ENCODE results near the gene PMM2.
"Not testable (repeated sequence)": the region's sequence is repeated elsewhere in the genome, so short reads cannot be mapped to it uniquely, and the experiment has no call there.

Gene PMM2

GRCh38 chr16:8867932-8868415 is 70.3 kb downstream of the PMM2 start:
- Histone ChIP-seq H3K9me3 (ENCODE audit: low read depth, low read length) (no peaks in the 10 kb centered on the region), H3K27ac (peak overlapping the region; percentile 97), H3K9ac (ENCODE audit: insufficient read length) (peak overlapping the region; percentile 96), H3K4me3 (peak overlapping the region; percentile 99), H3K36me3 (ENCODE audit: insufficient read depth, low read length) (peaks cover 39% of the 10 kb centered on the region)
- DNase-seq (ENCODE audit: low read depth, low spot score) = no peak
- no peak for TF ChIP-seq FOXP2 (optimal IDR thresholded peaks at IDR 0.05; ENCODE audit: control extremely low read depth, extremely low read length, insufficient read depth)
- no peak for TF ChIP-seq EZH2 (IDR thresholded peaks at IDR 0.05)
- no peak for TF ChIP-seq POLR2AphosphoS5 (IDR thresholded peaks at IDR 0.05; ENCODE audit: borderline replicate concordance, low read depth, low read length)

- Histone ChIP-seq H3K4me3 (peak within 1 kb of the TSS; percentile 99), H3K27ac (peak within 1 kb of the TSS; percentile 97), H3K36me3 (ENCODE audit: insufficient read depth, low read length) (peaks cover 33% of the 10 kb centered on the region), H3K9ac (ENCODE audit: insufficient read length) (peak within 1 kb of the TSS; percentile 96), H3K9me3 (ENCODE audit: low read depth, low read length) (no peaks in the 10 kb centered on the region)
- TF ChIP-seq FOXP2 (optimal IDR thresholded peaks at IDR 0.05; ENCODE audit: control extremely low read depth, extremely low read length, insufficient read depth) = peak; percentile 71
- TF ChIP-seq POLR2AphosphoS5 (IDR thresholded peaks at IDR 0.05; ENCODE audit: borderline replicate concordance, low read depth, low read length) = peak; percentile 83
- TF ChIP-seq EZH2 (IDR thresholded peaks at IDR 0.05) = no peak
- peak; percentile 68 for DNase-seq (ENCODE audit: low read depth, low spot score)
Measured at GRCh38 chr16:8868416-8869211, 71.0 kb downstream of the PMM2 start, which contains the start of gene CARHSP1. TSS of gene CARHSP1 (minus strand) at chr16:8869006. CDS start at chr16:8859328, 9,678 bp downstream.

GRCh38 chr16:8869212-8869987 is 71.8 kb downstream of the PMM2 start:
- Histone ChIP-seq H3K4me3 (peak overlapping the region; percentile 99), H3K36me3 (ENCODE audit: insufficient read depth, low read length) (peaks cover 26% of the 10 kb centered on the region), H3K9ac (ENCODE audit: insufficient read length) (peak overlapping the region; percentile 76), H3K9me3 (ENCODE audit: low read depth, low read length) (no peaks in the 10 kb centered on the region), H3K27ac (peak overlapping the region; percentile 91)
- DNase-seq (ENCODE audit: low read depth, low spot score) = no peak
- TF ChIP-seq FOXP2 (optimal IDR thresholded peaks at IDR 0.05; ENCODE audit: control extremely low read depth, extremely low read length, insufficient read depth) = no peak
- TF ChIP-seq POLR2AphosphoS5 (IDR thresholded peaks at IDR 0.05; ENCODE audit: borderline replicate concordance, low read depth, low read length) = peak; percentile 67; the same call in 1 of the 2 replicates

GRCh38 chr16:8869988-8870241 is 72.3 kb downstream of the PMM2 start:
- H3K4me3 ChIP-seq; H3K9ac ChIP-seq (ENCODE audit: insufficient read length); DNase-seq (ENCODE audit: low read depth, low spot score); H3K9me3 ChIP-seq (ENCODE audit: low read depth, low read length); H3K27ac ChIP-seq: not testable (repeated sequence)
- peaks cover 23% of the 10 kb centered on the region for H3K36me3 ChIP-seq (ENCODE audit: insufficient read depth, low read length)

GRCh38 chr16:8872071-8872470 is 74.4 kb downstream of the PMM2 start:
- H3K36me3 ChIP-seq (ENCODE audit: insufficient read depth, low read length) = peaks cover 9% of the 10 kb centered on the region
- no peak for TF ChIP-seq EZH2 (IDR thresholded peaks at IDR 0.05)
- TF ChIP-seq FOXP2 (optimal IDR thresholded peaks at IDR 0.05; ENCODE audit: control extremely low read depth, extremely low read length, insufficient read depth) = no peak
- TF ChIP-seq POLR2AphosphoS5 (IDR thresholded peaks at IDR 0.05; ENCODE audit: borderline replicate concordance, low read depth, low read length) = no peak
- no peaks in the 10 kb centered on the region for H3K9me3 ChIP-seq (ENCODE audit: low read depth, low read length)
- no peak overlapping the region for H3K9ac ChIP-seq (ENCODE audit: insufficient read length)
- no peak overlapping the region for H3K4me3 ChIP-seq
- no peak overlapping the region for H3K27ac ChIP-seq
- no peak for DNase-seq (ENCODE audit: low read depth, low spot score)

DNA sequence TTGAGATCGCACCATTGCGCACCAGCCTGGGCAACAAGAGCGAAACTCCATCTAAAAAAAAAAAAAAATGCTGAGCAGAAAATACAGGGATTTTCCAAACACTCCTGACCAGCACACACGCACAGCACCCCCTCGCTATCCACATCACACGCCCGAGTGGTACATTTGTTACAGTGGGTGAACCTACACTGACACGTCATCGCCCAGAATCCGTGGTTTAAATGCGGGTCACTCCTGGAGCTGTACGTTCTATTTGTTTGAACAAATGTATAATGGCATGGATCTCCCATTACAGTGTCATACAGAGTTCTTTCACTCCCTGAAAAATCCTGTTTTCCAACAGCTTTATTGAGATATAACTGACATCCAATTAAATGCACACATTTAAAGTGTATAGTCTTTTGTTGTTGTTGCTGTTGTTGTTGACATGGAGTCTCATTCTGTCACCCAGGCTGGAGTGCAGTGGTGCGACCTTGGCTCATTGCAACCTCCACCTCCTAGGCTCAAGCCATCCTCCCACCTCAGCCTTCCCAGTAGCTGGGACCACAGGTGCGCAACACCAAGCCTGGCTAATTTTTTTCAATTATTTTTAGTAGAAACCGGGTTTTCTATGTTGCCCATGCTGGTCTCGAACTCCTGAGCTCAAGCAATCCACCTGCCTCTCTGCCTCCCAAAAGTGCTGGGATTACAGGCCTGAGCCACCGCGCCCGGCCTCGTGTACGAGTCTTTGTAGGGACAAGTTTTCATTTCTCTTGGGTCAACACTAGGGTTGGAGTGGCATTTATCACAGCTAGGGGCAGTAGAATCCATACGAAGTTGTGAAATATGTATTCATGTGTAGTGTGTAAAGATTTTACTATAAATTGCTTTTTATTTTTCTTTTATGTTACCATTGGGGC is 75.6 kb downstream of the PMM2 start:
- no peak for DNase-seq (ENCODE audit: low read depth, low spot score)
- H3K9me3 ChIP-seq (ENCODE audit: low read depth, low read length) = no peaks in the 10 kb centered on the region
- H3K36me3 ChIP-seq (ENCODE audit: insufficient read depth, low read length) = no peaks in the 10 kb centered on the region

GRCh38 chr16:8873866-8874195 is 76.2 kb downstream of the PMM2 start:
- H3K9ac ChIP-seq (ENCODE audit: insufficient read length); H3K4me3 ChIP-seq; H3K9me3 ChIP-seq (ENCODE audit: low read depth, low read length); H3K36me3 ChIP-seq (ENCODE audit: insufficient read depth, low read length); DNase-seq (ENCODE audit: low read depth, low spot score): not testable (repeated sequence)
- H3K27ac ChIP-seq = 0 out of 2 replicates have a peak overlapping the region, but pooled peaks have one; percentile 42

More for the DNA sequence above, 75.6 kb downstream of the PMM2 start:
- H3K4me3 ChIP-seq = no peak overlapping the region
- no peak for TF ChIP-seq EZH2 (IDR thresholded peaks at IDR 0.05)
- no peak for TF ChIP-seq FOXP2 (optimal IDR thresholded peaks at IDR 0.05; ENCODE audit: control extremely low read depth, extremely low read length, insufficient read depth)
- no peak for TF ChIP-seq POLR2AphosphoS5 (IDR thresholded peaks at IDR 0.05; ENCODE audit: borderline replicate concordance, low read depth, low read length)
- H3K9ac ChIP-seq (ENCODE audit: insufficient read length) = no peak overlapping the region
- H3K27ac ChIP-seq = peak overlapping the region; percentile 42; the same call in 1 of the 2 replicates

DNA sequence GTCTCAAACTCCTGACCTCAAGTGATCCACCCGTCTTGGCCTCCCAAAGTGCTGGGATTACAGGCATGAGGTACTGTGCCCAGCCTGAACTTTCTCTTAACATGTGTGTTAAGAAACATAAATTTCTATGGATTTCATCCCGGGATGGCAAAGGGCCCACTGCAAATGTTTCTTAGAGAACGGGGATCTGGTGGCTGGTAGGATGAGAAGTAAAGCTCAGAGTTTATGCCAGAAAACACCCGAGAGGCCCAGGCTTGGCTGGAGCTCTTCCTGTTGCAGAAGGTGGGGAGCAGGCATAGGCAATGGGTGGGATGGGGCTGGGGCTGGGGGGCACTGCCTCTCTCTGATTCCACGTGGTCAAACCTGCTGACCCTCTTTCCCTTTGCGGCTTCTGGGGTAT is 76.7 kb downstream of the PMM2 start:
- Histone ChIP-seq H3K27ac (peak overlapping the region; percentile 9; the same call in 1 of the 2 replicates), H3K4me3 (no peak overlapping the region), H3K36me3 (ENCODE audit: insufficient read depth, low read length) (no peaks in the 10 kb centered on the region), H3K9ac (ENCODE audit: insufficient read length) (no peak overlapping the region), H3K9me3 (ENCODE audit: low read depth, low read length) (no peaks in the 10 kb centered on the region)
- TF ChIP-seq FOXP2 (optimal IDR thresholded peaks at IDR 0.05; ENCODE audit: control extremely low read depth, extremely low read length, insufficient read depth) (no peak), POLR2AphosphoS5 (IDR thresholded peaks at IDR 0.05; ENCODE audit: borderline replicate concordance, low read depth, low read length) (no peak), EZH2 (IDR thresholded peaks at IDR 0.05) (no peak)
- DNase-seq (ENCODE audit: low read depth, low spot score) = no peak

DNA sequence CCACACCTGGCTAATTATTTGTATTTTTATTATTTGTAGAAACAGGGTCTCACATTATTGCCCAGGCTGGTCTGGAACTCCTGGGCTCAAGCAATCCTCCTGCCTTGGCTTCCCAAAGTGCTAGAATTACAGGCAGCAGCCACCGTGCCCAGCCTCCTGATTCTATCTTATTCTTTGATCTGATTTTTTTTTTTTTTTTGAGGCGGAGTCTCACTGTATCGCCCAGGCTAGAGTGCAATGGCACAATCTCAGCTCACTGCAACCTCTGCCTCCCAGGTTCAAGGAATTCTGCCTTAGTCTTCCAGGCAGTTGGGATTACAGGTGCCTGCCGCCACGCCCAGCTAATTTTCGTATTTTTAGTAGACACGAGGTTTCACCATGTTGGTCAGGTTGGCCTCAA is 77.7 kb downstream of the PMM2 start:
- H3K4me3 ChIP-seq; H3K9me3 ChIP-seq (ENCODE audit: low read depth, low read length); H3K27ac ChIP-seq; H3K9ac ChIP-seq (ENCODE audit: insufficient read length); DNase-seq (ENCODE audit: low read depth, low spot score); H3K36me3 ChIP-seq (ENCODE audit: insufficient read depth, low read length): not testable (repeated sequence)

All from SK-N-MC (cell line).